Keratinocyte (primary cell): ENCODE measurements around the gene MDK. TPM values are rescaled to one million over a fixed set of nuclear protein-coding genes. Genes with fewer than 3 reads are reported as not detected.

ENCODE experiments used
- DNase-seq: peaks from one replicate; pipeline ENCODE4 v3.0.0-alpha.2; 2011; ENCODE audit warnings: low read depth, missing footprints, low spot score
- FAIRE-seq: peaks from 2 replicates; lab custom pipeline; 2011; peaks lifted over from hg19 to GRCh38; lab: Jason Lieb, UNC
- H2AFZ ChIP-seq: 2 replicates; pipeline ENCODE4 v1.6.0; 2012; ENCODE audit warnings: low read length, control low read depth, inconsistent platforms; ENCODE audit not compliant: control insufficient read depth
- H3K27ac ChIP-seq: 2 replicates; pipeline ENCODE4 v1.5.1; 2011; ENCODE audit warnings: low read length; ENCODE audit not compliant: control insufficient read depth, insufficient read depth
- H3K27me3 ChIP-seq: 3 replicates; pipeline ENCODE4 v1.6.0; 2011; ENCODE audit warnings: low read length; ENCODE audit not compliant: control insufficient read depth, insufficient read depth; ENCODE audit errors: extremely low read depth
- H3K36me3 ChIP-seq, 2 experiments: 2 replicates in 1 of 2; 3 replicates in 1 of 2; pipeline ENCODE4 v1.5.1; 2011; ENCODE audit warnings: low read length in 2 of 2, mild to moderate bottlenecking in 1 of 2; ENCODE audit not compliant: control insufficient read depth in 2 of 2, insufficient read depth in 2 of 2; ENCODE audit errors: extremely low read depth in 1 of 2
- H3K4me1 ChIP-seq: 3 replicates; pipeline ENCODE4 v1.5.1; 2011; ENCODE audit warnings: low read length; ENCODE audit not compliant: control insufficient read depth, insufficient read depth; ENCODE audit errors: extremely low read depth
- H3K4me2 ChIP-seq: 3 replicates; pipeline ENCODE4 v1.6.0; 2011; ENCODE audit warnings: low read depth, low read length; ENCODE audit not compliant: control insufficient read depth, insufficient read depth; ENCODE audit errors: extremely low read depth
- H3K4me3 ChIP-seq, 3 experiments: fragments of 200-600 bp in 1 of 3; sonication (generic) in 1 of 3; 2 replicates in 2 of 3; 3 replicates in 1 of 3; pipeline ENCODE4 v1.5.1; 2011 to 2016; ENCODE audit warnings: low read length in 3 of 3, mild to moderate bottlenecking in 3 of 3, control low read depth in 2 of 3, inconsistent platforms in 1 of 3, low read depth in 1 of 3, mixed read lengths in 1 of 3, mixed run types in 1 of 3, moderate library complexity in 1 of 3; ENCODE audit not compliant: control insufficient read depth in 2 of 3, insufficient read depth in 2 of 3; ENCODE audit errors: extremely low read depth in 1 of 3
- H3K79me2 ChIP-seq: 2 replicates; pipeline ENCODE4 v1.6.0; 2012; ENCODE audit warnings: low read length; ENCODE audit not compliant: control insufficient read depth, insufficient read depth
- H3K9ac ChIP-seq: 3 replicates; pipeline ENCODE4 v1.6.0; 2011; ENCODE audit warnings: low read length; ENCODE audit not compliant: control insufficient read depth, insufficient read depth; ENCODE audit errors: extremely low read depth
- H3K9me1 ChIP-seq: 3 replicates; pipeline ENCODE4 v1.6.0; 2011; ENCODE audit warnings: low read length; ENCODE audit not compliant: control insufficient read depth, insufficient read depth; ENCODE audit errors: extremely low read depth
- H3K9me3 ChIP-seq: 2 replicates; pipeline ENCODE4 v1.5.1; 2012; ENCODE audit warnings: low read depth, low read length; ENCODE audit not compliant: control insufficient read depth
- H4K20me1 ChIP-seq: 3 replicates; pipeline ENCODE4 v1.6.0; 2011; ENCODE audit warnings: low read length; ENCODE audit not compliant: control insufficient read depth, insufficient read depth; ENCODE audit errors: extremely low read depth
- CTCF ChIP-seq, 3 experiments: IDR thresholded peaks in 1 of 3; conservative IDR thresholded peaks in 1 of 3; optimal IDR thresholded peaks in 1 of 3; 2 replicates in 2 of 3; 3 replicates in 1 of 3; pipeline versions ENCODE3 to v1.5.1; 2011; ENCODE audit warnings: low read length in 3 of 3, mild to moderate bottlenecking in 3 of 3, moderate library complexity in 2 of 3, control low read depth in 1 of 3, inconsistent platforms in 1 of 3; ENCODE audit not compliant: insufficient read depth in 2 of 3; ENCODE audit errors: extremely low read depth in 1 of 3
- EZH2 ChIP-seq: IDR thresholded peaks from one replicate; pipeline ENCODE4 v1.6.1; 2012; ENCODE audit warnings: inconsistent platforms, mild to moderate bottlenecking, low read length, moderate library complexity
- dilution Hi-C: fragments of 300-500 bp; cut with MboI; formaldehyde crosslinking; loops from one replicate; pipeline ENCODE4 v1.7.0; 2020; ENCODE audit warnings: low sequenced_read_pairs; ENCODE audit not compliant: extremely low pct_ligation_motif_present
- polyA plus RNA-seq, 5 experiments: library from polyadenylated mRNA; depleted of rRNA in 3 of 5; stranded (reverse) in 3 of 5; stranded (forward) in 1 of 5; unstranded in 1 of 5; fragments of >200 nt; gene quantifications; 1 replicate in 1 of 5; 2 replicates in 3 of 5; 3 replicates in 1 of 5; pipeline versions ENCODE4 v1.2.1 to v1.2.3, GENCODE V29; 2011 to 2012; ENCODE audit warnings: missing spikeins in 2 of 5, low read depth in 1 of 5, low replicate concordance in 1 of 5

The MDK gene
- polyA plus RNA-seq, 1 donor (not counting 4 experiments of a cell fraction or from before 2014, with no cell fraction given): 5.4 TPM

- Histone ChIP-seq H4K20me1 (no peaks in the 10 kb centered on the region), H3K4me3 (peak overlapping the region in 1 of 3 experiments; percentile 25), H3K4me2 (peak overlapping the region; percentile 54), H3K9ac (no peak overlapping the region), H3K27me3 (peaks cover 51% of the 10 kb centered on the region), H3K36me3 (no peaks in the 10 kb centered on the region), H3K9me3 (no peaks in the 10 kb centered on the region), H3K4me1 (peaks cover 3% of the 10 kb centered on the region), H3K27ac (no peak overlapping the region), H2AFZ (no peak overlapping the region), H3K9me1 (no peaks in the 10 kb centered on the region), H3K79me2 (no peaks in the 10 kb centered on the region)
- dilution Hi-C loops: no loop called here
- FAIRE-seq (no peak), DNase-seq (no peak)
- TF ChIP-seq CTCF (optimal IDR thresholded peaks at IDR 0.05 in 1 of 3, IDR thresholded peaks at IDR 0.05 in 1 of 3, conservative IDR thresholded peaks at IDR 0.05 in 1 of 3; ENCODE audit: extremely low read depth in 1 of 3, insufficient read depth in 2 of 3, low read length in 3 of 3): no peak
- TF ChIP-seq EZH2: peak; percentile 67
Observed at GRCh38 chr11:46332568-46333393, 48.7 kb upstream of the MDK start.

DNA sequence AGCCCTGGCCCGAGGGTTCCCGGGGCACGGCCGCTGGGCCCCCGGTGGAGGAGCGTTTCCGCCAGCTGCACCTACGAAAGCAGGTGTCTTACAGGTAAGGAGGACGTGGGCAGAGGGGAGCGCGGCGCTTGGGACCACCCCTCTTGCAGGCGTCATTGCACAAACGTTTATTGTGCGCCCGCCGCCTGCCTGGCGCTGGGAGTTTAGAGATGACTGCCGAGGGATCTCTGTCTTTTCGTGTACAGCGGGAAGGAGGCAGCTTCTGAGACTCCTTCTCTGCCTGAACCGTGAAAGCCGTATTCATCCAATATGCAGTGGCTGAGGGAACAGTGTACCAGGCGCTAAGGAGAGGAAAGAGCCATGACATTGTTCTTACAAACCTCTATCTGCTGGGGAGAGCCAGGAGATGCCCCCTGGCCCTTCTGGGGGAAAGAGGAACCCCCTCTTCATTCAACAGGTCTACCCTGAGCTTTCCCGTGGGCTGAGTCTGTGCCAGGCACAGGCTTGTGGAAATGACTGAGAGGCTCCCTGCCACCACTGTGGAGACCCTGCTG, 48.0 kb upstream of the MDK start:
- no peaks in the 10 kb centered on the region for H3K79me2 ChIP-seq
- H3K4me3 ChIP-seq: peak overlapping the region in 2 of 3 experiments; percentile 25 to 33
- no peak overlapping the region for H3K27ac ChIP-seq
- FAIRE-seq (no peak), DNase-seq (no peak)
- TF ChIP-seq CTCF (optimal IDR thresholded peaks at IDR 0.05 in 1 of 3, IDR thresholded peaks at IDR 0.05 in 1 of 3, conservative IDR thresholded peaks at IDR 0.05 in 1 of 3; ENCODE audit: extremely low read depth in 1 of 3, insufficient read depth in 2 of 3, low read length in 3 of 3): no peak
- peak; percentile 87 for TF ChIP-seq EZH2
- H2AFZ ChIP-seq: peak overlapping the region; percentile 33
- dilution Hi-C loops: no loop called here
- H3K27me3 ChIP-seq: peaks cover 51% of the 10 kb centered on the region
- H3K36me3 ChIP-seq: no peaks in the 10 kb centered on the region
- no peaks in the 10 kb centered on the region for H4K20me1 ChIP-seq
- no peaks in the 10 kb centered on the region for H3K9me1 ChIP-seq
- peak overlapping the region; percentile 54 for H3K4me2 ChIP-seq
- H3K4me1 ChIP-seq: peaks cover 3% of the 10 kb centered on the region
- no peaks in the 10 kb centered on the region for H3K9me3 ChIP-seq
- H3K9ac ChIP-seq: no peak overlapping the region
